HEK293 (cell line): ENCODE results near the gene CDC73.

Experiments
- CTCF ChIA-PET: fragments of 350-600 bp; formaldehyde crosslinking; extraction: SDS; loops from one replicate; lab custom pipeline; 2021; ENCODE audit warnings: antibody characterized with exemption; lab: Yijun Ruan, JAX
- POLR2A ChIA-PET: fragments of 300-600 bp; formaldehyde crosslinking; extraction: SDS; loops from one replicate; lab custom pipeline; 2020; ENCODE audit warnings: antibody characterized with exemption, inconsistent platforms; lab: Yijun Ruan, JAX
- H3K27ac ChIP-seq: fragments of 200-500 bp; sonication (Bioruptor generic); 2 replicates; pipeline ENCODE4 v1.5.1; 2014; ENCODE audit warnings: low read depth, low read length, control low read depth, inconsistent platforms; ENCODE audit errors: extremely low read depth
- H3K36me3 ChIP-seq, 2 experiments: fragments of 200-500 bp in 1 of 2; sonication (Bioruptor generic) in 1 of 2; 1 replicate in 1 of 2; 2 replicates in 1 of 2; pipeline ENCODE4 v1.5.1; 2014 to 2017; ENCODE audit warnings: inconsistent platforms in 2 of 2, low read length in 2 of 2; ENCODE audit not compliant: control insufficient read depth in 2 of 2, insufficient read depth in 1 of 2
- H3K4me1 ChIP-seq: fragments of 200-500 bp; sonication (Bioruptor generic); 2 replicates; pipeline ENCODE4 v1.5.1; 2014; ENCODE audit warnings: mild to moderate bottlenecking, low read length, inconsistent platforms; ENCODE audit not compliant: control insufficient read depth, insufficient read depth
- H3K4me3 ChIP-seq: 2 replicates; pipeline ENCODE4 v1.5.1; 2011; ENCODE audit warnings: low read depth, mild to moderate bottlenecking, control low read depth, low read length, moderate library complexity
- H3K9me3 ChIP-seq: fragments of 200-500 bp; sonication (Bioruptor generic); 2 replicates; pipeline ENCODE4 v1.5.1; 2014; ENCODE audit warnings: low read depth, low read length, inconsistent platforms; ENCODE audit not compliant: control insufficient read depth, insufficient read depth
- BCL11B ChIP-seq: fragments of 450-650 bp; formaldehyde crosslinking; IDR thresholded peaks from 2 replicates; pipeline ENCODE4 v1.5.1; 2016; ENCODE audit warnings: low read depth, missing biosample characterization, missing genetic modification characterization
- SALL2 ChIP-seq: fragments of 450-650 bp; formaldehyde crosslinking; IDR thresholded peaks from 2 replicates; pipeline ENCODE4 v1.5.0; 2017; ENCODE audit warnings: missing biosample characterization, mild to moderate bottlenecking, missing genetic modification characterization, borderline replicate concordance
- YY1 ChIP-seq: fragments of 450-650 bp; formaldehyde crosslinking; IDR thresholded peaks from 2 replicates; pipeline ENCODE4 v1.5.1; 2018; ENCODE audit warnings: missing biosample characterization, missing genetic modification characterization
- ZEB2 ChIP-seq: fragments of 450-650 bp; formaldehyde crosslinking; IDR thresholded peaks from 2 replicates; pipeline ENCODE4 v1.5.1; 2016; ENCODE audit warnings: missing biosample characterization, missing genetic modification characterization
- ZFP41 ChIP-seq: fragments of 450-650 bp; formaldehyde crosslinking; IDR thresholded peaks from 2 replicates; pipeline ENCODE4 v1.5.1; 2016; ENCODE audit warnings: missing biosample characterization, missing genetic modification characterization, borderline replicate concordance
- ZNF114 ChIP-seq: fragments of 450-650 bp; formaldehyde crosslinking; IDR thresholded peaks from 2 replicates; pipeline ENCODE4 v1.5.0; 2017; ENCODE audit warnings: missing biosample characterization, missing genetic modification characterization
- ZNF146 ChIP-seq: fragments of 450-650 bp; formaldehyde crosslinking; IDR thresholded peaks from 2 replicates; pipeline ENCODE4 v1.5.1; 2016; ENCODE audit warnings: missing biosample characterization, missing genetic modification characterization
- ZNF184 ChIP-seq: fragments of 450-650 bp; IDR thresholded peaks from 2 replicates; pipeline ENCODE4 v1.5.1; 2018; ENCODE audit warnings: missing biosample characterization, mild to moderate bottlenecking, missing genetic modification characterization
- ZNF221 ChIP-seq: fragments of 450-650 bp; formaldehyde crosslinking; IDR thresholded peaks from 2 replicates; pipeline ENCODE4 v1.5.1; 2017; ENCODE audit warnings: missing biosample characterization, missing genetic modification characterization, borderline replicate concordance
- ZNF24 ChIP-seq: fragments of 450-650 bp; formaldehyde crosslinking; IDR thresholded peaks from 2 replicates; pipeline ENCODE4 v1.5.1; 2016; ENCODE audit warnings: missing biosample characterization, missing genetic modification characterization
- ZNF266 ChIP-seq: fragments of 450-650 bp; formaldehyde crosslinking; IDR thresholded peaks from 2 replicates; pipeline ENCODE4 v1.5.1; 2016; ENCODE audit warnings: missing biosample characterization, missing genetic modification characterization, low read depth
- ZNF391 ChIP-seq: fragments of 450-650 bp; formaldehyde crosslinking; IDR thresholded peaks from 2 replicates; pipeline ENCODE4 v1.5.1; 2016; ENCODE audit warnings: low read depth, missing biosample characterization, missing genetic modification characterization, borderline replicate concordance
- ZNF510 ChIP-seq: fragments of 450-650 bp; formaldehyde crosslinking; IDR thresholded peaks from 2 replicates; pipeline ENCODE4 v1.5.1; 2018; ENCODE audit warnings: mild to moderate bottlenecking, missing genetic modification characterization, missing biosample characterization; ENCODE audit not compliant: insufficient replicate concordance
- ZNF529 ChIP-seq: fragments of 450-650 bp; formaldehyde crosslinking; IDR thresholded peaks from 2 replicates; pipeline ENCODE4 v1.5.1; 2017; ENCODE audit warnings: missing genetic modification characterization, missing biosample characterization; ENCODE audit not compliant: insufficient replicate concordance
- ZNF623 ChIP-seq: fragments of 450-650 bp; formaldehyde crosslinking; IDR thresholded peaks from 2 replicates; pipeline ENCODE4 v1.5.1; 2016; ENCODE audit warnings: missing biosample characterization, missing genetic modification characterization
- ZNF785 ChIP-seq: fragments of 450-650 bp; formaldehyde crosslinking; IDR thresholded peaks from 2 replicates; pipeline ENCODE4 v1.5.1; 2016; ENCODE audit warnings: missing biosample characterization, missing genetic modification characterization
- TF ChIP-seq, protein P1 (sequence below): fragments of 450-650 bp; formaldehyde crosslinking; IDR thresholded peaks from 2 replicates; pipeline ENCODE4 v1.5.1; 2017; ENCODE audit warnings: missing biosample characterization, missing genetic modification characterization
- TF ChIP-seq, protein P2 (sequence below): fragments of 450-650 bp; IDR thresholded peaks from 2 replicates; pipeline ENCODE4 v1.5.1; 2018; ENCODE audit warnings: missing biosample characterization, mild to moderate bottlenecking, missing genetic modification characterization
- TF ChIP-seq, protein P3 (sequence below): fragments of 450-650 bp; formaldehyde crosslinking; IDR thresholded peaks from 2 replicates; pipeline ENCODE4 v1.5.1; 2016; ENCODE audit warnings: missing biosample characterization, missing genetic modification characterization
- TF ChIP-seq, protein P4 (sequence below): fragments of 450-650 bp; formaldehyde crosslinking; IDR thresholded peaks from 2 replicates; pipeline ENCODE4 v1.5.1; 2016; ENCODE audit warnings: missing biosample characterization, missing genetic modification characterization

The CDC73 gene

DNA sequence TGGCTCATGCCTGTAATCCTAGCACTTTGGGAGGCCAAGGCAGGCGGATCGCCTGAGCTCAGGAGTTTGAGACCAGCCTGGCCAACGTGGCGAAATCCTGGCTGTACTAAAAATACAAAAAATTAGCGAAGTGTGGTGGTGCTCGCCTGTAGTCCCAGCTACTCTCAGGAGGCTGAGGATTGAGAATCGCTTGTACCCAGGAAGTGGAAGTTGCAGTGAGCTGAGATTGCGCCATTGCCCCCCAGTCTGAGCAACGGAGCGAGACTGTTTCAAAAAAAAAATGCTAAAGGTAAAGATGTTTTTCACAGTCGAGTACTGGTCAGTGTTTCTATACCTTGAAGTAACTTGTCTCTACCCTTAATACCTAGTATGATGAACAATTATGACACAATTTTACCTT, 27.7 kb upstream of the CDC73 start (continued):
- no peak for TF ChIP-seq SALL2 (tag by site-specific recombination)

DNA sequence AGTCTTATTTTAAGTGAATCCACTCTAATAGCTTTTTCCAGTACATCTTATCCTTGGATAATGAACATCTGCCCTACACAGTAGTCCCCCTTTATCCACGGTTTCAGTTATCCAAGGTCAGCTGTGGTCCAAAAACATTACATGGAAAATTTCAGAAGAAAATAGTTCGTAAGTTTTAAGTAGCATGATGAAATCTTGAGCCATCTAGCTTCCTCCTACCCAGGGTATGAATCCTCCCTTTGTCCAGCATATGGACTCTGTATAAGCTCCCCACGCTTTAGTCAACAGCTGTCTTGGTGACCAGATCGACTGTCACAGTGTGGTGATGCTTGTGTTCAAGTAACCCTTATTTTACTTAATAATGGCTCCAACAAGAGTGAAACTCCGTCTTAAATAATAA, 19.2 kb upstream of the CDC73 start:
- no peaks in the 10 kb centered on the region for H3K4me1 ChIP-seq
- CTCF ChIA-PET: interaction anchor here (0.8 to 1.4 kb wide), 2 partner anchors 9 to 21 kb away, joined by 3 read pairs; no protein-coding TSS in a partner anchor
- no peak for TF ChIP-seq ZNF184 (tag by site-specific recombination)
- TF ChIP-seq ZNF146 (tag by site-specific recombination): no peak
- no peak for TF ChIP-seq YY1
- TF ChIP-seq ZNF24 (tag by site-specific recombination): no peak
- TF ChIP-seq ZEB2 (tag by site-specific recombination): no peak
- TF ChIP-seq, protein P1, sequence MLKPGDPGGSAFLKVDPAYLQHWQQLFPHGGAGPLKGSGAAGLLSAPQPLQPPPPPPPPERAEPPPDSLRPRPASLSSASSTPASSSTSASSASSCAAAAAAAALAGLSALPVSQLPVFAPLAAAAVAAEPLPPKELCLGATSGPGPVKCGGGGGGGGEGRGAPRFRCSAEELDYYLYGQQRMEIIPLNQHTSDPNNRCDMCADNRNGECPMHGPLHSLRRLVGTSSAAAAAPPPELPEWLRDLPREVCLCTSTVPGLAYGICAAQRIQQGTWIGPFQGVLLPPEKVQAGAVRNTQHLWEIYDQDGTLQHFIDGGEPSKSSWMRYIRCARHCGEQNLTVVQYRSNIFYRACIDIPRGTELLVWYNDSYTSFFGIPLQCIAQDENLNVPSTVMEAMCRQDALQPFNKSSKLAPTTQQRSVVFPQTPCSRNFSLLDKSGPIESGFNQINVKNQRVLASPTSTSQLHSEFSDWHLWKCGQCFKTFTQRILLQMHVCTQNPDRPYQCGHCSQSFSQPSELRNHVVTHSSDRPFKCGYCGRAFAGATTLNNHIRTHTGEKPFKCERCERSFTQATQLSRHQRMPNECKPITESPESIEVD (tag by site-specific recombination): no peak
- TF ChIP-seq BCL11B: no peak
- TF ChIP-seq, protein P2, sequence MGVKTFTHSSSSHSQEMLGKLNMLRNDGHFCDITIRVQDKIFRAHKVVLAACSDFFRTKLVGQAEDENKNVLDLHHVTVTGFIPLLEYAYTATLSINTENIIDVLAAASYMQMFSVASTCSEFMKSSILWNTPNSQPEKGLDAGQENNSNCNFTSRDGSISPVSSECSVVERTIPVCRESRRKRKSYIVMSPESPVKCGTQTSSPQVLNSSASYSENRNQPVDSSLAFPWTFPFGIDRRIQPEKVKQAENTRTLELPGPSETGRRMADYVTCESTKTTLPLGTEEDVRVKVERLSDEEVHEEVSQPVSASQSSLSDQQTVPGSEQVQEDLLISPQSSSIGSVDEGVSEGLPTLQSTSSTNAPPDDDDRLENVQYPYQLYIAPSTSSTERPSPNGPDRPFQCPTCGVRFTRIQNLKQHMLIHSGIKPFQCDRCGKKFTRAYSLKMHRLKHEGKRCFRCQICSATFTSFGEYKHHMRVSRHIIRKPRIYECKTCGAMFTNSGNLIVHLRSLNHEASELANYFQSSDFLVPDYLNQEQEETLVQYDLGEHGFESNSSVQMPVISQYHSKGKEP: no peak
- no peak for TF ChIP-seq ZFP41 (tag by site-specific recombination)
- no peak for TF ChIP-seq ZNF623 (tag by site-specific recombination)
- TF ChIP-seq ZNF266 (tag by site-specific recombination): no peak
- TF ChIP-seq ZNF510 (tag by site-specific recombination): no peak
- TF ChIP-seq ZNF529 (tag by site-specific recombination): no peak
- TF ChIP-seq ZNF391 (tag by site-specific recombination): no peak
- no peak for TF ChIP-seq ZNF221
- TF ChIP-seq, protein P3, sequence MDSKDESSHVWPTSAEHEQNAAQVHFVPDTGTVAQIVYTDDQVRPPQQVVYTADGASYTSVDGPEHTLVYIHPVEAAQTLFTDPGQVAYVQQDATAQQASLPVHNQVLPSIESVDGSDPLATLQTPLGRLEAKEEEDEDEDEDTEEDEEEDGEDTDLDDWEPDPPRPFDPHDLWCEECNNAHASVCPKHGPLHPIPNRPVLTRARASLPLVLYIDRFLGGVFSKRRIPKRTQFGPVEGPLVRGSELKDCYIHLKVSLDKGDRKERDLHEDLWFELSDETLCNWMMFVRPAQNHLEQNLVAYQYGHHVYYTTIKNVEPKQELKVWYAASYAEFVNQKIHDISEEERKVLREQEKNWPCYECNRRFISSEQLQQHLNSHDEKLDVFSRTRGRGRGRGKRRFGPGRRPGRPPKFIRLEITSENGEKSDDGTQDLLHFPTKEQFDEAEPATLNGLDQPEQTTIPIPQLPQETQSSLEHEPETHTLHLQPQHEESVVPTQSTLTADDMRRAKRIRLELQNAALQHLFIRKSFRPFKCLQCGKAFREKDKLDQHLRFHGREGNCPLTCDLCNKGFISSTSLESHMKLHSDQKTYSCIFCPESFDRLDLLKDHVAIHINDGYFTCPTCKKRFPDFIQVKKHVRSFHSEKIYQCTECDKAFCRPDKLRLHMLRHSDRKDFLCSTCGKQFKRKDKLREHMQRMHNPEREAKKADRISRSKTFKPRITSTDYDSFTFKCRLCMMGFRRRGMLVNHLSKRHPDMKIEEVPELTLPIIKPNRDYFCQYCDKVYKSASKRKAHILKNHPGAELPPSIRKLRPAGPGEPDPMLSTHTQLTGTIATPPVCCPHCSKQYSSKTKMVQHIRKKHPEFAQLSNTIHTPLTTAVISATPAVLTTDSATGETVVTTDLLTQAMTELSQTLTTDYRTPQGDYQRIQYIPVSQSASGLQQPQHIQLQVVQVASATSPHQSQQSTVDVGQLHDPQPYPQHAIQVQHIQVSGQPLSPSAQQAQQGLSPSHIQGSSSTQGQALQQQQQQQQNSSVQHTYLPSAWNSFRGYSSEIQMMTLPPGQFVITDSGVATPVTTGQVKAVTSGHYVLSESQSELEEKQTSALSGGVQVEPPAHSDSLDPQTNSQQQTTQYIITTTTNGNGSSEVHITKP (tag by site-specific recombination): no peak
- TF ChIP-seq ZNF785: no peak
- no peak for TF ChIP-seq ZNF114 (tag by site-specific recombination)
- TF ChIP-seq, protein P4, sequence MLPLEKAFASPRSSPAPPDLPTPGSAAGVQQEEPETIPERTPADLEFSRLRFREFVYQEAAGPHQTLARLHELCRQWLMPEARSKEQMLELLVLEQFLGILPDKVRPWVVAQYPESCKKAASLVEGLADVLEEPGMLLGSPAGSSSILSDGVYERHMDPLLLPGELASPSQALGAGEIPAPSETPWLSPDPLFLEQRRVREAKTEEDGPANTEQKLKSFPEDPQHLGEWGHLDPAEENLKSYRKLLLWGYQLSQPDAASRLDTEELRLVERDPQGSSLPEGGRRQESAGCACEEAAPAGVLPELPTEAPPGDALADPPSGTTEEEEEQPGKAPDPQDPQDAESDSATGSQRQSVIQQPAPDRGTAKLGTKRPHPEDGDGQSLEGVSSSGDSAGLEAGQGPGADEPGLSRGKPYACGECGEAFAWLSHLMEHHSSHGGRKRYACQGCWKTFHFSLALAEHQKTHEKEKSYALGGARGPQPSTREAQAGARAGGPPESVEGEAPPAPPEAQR: no peak
- H3K27ac ChIP-seq: no peak overlapping the region
- POLR2A ChIA-PET: no interaction called here
- H3K36me3 ChIP-seq: peaks cover 12 to 24% of the 10 kb centered on the region in 2 experiments; a peak in 2 of 3 replicates
- H3K9me3 ChIP-seq: no peaks in the 10 kb centered on the region
- H3K4me3 ChIP-seq: no peak overlapping the region
